HG02763 (cell line): ENCODE data around the gene PDE4D.

Experiments used
- ATAC-seq: cut with Tn5 transposase; IDR thresholded peaks from one replicate; pipeline ENCODE4 v1.9.1; 2021; ENCODE audit warnings: mild to moderate bottlenecking, moderate library complexity; ENCODE audit not compliant: unreplicated experiment

PDE4D gene

DNA sequence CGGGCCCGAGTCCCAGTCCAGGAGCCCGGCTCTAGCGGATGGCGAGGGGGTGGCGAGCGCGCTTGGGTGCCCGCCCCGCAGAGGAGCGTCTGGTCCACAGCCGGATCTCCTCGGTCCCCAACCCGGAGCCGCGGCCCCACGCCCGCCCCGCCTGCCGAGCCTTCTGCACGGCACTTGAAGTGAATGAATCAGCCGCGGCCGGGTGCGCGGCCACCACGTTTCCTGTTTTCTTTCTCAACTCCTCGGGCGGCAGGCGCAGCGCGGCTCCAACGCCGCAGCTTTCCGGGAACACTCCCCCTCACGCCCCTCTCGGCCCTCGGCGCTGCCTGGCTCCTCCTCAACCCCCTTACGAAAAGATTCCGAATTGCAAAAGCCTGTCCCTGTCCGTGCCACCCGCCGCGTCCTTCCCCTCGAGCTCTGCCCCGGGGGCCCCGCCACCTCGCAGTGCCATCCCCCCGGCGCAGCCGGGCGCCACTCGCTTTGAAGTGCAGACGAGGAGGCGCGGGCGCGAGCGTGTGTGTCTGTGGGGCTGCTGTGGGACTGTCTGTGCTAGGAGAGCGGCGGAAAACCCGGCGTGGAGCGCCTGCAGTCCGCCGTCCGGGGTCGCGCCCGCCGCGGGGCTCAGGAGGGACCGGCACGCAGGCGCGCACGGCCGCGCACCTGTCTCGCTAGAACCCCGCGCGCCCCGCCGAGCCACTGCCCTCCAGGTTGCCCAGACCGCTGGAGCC lies 854.1 kb downstream of the PDE4D start:
- peak; percentile 68 for ATAC-seq

DNA sequence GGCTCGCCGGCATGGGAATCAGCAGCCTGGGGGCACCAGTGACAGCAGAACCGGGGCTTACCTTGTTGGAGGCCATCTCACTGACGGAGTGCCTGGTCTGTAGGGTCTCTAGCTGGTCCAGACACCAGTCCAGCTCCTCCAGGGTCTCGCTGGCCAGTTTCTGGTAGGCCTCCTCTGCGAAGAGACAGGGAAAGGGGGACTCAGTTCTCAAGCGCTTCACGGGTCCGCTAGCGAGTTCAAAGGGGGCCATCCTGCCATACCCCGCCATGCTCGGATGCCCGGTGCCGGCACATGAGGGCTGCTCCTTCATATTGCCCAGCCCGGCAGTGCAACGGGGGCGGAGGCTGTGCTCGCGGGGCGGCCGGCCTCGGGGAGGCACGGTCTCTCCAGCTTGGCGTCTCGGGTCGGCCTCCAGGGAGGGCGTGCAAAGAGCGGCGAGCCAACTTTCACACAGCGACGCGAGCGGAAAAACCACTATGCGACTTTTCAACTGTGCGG lies 854.7 kb downstream of the PDE4D start:
- no peak for ATAC-seq

DNA sequence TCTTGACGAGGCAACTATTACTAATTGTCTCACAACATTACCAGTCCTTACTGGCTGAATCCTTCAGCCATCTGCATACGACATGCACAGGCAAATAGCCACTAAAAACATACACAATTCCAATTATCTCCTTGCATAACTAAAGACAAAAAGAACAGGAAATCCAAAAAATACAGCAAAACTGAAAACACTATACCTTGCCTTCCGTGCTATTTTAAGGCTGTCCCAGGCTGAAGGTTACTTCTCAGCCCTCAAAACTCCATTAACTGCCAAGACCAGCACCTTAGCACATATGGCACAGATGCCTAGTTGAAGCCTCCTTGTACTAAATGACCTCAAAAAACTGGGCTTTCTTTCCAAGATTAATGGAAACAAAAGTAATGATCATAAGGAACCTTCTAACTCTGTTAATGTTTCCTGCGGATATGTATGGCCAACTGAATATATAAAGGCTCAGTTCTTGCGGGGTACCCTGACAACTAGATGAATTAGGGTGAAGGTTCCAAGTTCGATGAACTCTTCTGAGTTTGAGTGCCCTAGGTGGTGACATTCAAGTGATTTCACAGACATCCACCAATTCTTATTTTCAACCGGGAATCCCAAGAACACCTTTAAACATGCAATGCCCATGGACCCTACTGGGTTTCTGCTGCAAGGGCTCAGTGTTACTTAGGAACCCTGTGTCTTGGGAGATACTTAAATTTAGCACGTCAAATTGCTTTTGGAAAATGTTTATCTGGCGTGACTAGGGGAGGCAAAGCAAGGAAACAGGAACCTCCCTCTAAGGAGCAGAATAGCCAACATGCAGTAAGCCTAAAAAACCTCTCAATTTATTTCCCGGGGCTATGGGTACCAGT lies 855.4 kb downstream of the PDE4D start:
- no peak for ATAC-seq

DNA sequence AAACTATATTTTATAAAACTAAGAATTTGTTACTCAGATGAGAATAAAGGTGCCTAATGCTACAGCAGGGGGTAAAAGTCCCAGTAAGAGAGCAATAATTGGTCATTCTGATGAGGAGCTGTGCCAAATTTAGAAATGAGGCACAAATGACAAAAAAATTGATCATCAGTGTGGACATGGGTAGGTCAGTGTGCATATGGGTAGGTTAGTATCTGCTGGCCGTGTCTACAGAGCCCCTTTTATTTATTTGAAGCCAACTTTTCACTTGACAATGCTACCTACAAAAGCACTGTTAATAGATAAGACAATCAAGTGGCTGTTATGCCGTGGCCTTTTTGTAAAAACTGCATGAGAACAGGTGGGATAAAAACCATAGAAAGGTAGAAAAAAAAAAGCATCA lies 856.1 kb downstream of the PDE4D start:
- no peak for ATAC-seq

DNA sequence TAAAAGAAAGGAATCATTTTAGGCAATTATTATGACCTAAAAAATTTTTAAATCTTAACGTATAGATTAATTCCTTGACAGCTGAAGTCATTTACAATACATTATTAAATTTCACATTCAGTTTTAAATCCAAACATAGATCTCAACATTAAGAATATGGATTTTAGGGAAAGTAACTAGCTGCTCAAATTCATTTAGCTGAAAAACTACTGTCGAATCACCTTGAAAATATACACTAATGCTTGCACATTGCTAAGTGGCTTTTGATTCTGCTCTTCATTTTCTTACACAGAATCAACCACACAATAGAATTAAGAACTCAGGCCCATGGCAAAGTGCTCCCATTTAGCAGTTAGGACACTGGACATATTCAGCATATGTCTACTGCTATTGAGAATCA lies 856.5 kb downstream of the PDE4D start:
- no peak for ATAC-seq

DNA sequence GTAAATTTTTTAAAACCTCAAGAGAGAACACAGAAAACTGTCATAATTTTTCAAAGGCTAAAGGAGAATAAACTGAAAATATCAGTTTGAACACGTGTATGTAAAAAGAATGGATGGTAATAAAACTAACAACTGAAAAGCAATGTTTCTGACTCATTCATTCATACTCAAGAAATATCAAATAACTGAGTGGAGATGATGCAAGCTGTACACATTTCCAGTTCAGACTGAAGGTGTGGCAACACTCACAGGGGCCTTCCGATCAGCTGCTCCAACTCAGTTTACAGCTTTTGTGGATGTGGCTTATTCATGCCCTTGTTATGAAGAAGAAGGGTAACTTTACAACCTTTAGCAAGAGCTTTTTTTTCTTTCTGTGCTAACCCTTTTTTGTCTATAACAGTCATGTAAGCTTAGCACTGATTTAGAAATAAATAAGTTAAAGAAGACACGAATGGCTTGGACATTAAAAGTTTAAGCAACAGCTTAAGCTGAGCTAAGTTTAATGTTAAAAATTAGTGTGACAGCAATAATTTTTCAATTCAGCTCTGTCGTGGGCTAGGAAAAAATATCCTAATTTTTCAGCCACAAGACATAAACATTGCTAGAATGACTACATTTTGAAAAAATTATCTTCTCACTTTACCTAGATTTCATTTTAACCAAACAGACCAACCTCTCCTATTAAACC lies 857.1 kb downstream of the PDE4D start:
- ATAC-seq: no peak

DNA sequence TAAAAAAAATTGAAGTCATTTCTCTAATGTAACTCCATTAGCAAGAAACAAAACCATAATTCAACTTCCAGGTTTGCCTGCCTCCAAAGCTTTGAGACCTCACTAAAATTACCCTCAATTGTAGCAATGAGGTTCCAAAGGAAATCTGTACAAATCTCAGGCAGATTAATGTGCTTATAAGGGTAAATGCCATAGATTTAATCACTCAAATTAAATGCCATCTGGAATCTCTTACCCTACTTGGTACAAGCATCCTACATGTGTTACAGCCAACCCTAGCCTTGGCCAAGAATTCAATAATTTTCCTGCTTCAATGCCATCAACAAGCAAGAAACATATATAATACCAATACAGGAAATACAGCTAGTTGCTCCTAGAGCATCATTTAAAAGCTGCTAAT lies 857.8 kb downstream of the PDE4D start:
- ATAC-seq: no peak

DNA sequence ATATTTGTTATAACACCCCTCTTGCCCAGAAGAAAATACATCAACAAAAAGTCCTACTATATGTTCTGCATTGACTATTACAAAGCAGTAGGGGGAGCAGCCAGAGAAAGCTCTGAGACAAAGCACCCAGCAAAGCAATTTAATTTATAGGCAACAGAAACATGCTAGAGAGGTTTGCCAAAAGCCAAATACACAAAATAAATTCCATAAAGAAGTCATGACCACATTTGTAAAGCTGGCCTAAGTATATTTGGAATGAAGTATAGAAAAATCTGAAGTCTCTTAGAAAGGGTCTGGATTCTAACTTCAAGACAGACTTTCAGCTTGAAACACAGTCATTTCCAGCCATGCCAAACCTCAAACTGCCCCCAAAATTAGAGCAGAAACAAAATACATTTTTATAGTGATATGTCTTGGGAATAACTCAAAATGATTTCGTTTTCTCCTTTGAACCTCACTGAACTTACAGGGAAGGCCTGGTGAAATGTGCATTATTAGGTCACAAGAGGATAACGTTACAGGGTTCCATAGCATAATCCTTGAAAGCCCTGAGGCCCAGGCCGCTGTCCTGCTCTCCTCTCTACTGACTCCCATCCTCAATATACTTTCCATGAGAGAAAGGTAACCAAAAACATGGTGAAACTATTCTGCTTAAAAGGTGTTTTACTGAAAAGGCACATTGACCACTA lies 858.9 kb downstream of the PDE4D start:
- no peak for ATAC-seq

DNA sequence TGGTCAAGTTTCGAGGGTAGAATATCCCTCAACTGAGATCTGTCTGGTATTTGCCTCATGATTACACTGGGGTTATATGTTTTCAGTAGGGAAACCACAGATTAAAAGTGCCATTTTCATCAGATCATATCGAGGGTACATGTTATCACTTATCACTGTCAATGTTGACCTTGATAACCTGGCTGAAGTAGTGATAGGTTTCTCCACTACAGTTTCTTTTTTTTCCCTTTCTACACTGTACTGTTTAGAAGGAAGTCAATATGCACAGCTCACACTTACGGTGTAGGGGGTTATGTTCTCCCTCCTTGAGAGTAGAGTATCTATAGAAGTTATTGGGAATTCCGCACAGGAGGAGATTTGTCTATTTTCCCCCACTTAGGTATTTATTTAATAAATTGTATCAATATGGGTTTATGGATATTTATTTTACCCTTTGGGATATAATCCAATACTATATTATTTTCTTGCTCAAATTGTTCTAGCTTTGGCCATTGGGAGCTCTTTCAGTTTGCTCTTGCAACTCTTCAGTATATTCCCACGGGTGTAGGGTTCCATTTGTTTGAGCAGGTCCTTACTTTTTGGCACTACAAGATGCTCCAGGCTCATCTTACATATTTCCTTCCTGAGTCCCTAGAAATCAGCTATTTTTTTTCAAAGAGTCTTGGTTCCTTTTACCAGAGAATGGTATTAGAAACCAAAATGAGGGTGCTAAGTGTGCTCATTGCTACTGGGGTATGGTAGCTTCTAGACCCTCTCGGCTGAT lies 866.2 kb downstream of the PDE4D start:
- no peak for ATAC-seq

DNA sequence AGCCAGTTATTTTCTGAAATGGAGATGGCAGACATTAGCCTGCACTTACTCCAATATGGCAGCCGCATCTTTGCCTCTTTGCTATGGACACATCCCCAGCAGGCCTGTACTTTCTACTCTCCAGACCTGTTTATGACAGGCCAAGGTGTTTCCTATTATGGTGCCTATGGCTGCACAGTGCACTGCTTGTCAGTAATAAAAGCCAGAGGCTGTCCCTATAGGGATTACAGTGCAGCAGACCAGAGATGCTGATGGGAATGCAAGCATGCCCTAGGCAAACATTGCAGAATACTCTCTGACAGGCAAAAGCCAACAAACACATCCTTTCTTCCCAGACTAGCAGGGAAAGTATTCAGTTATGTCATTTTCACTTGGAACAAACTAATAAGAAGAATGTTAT lies 867.8 kb downstream of the PDE4D start:
- no peak for ATAC-seq

DNA sequence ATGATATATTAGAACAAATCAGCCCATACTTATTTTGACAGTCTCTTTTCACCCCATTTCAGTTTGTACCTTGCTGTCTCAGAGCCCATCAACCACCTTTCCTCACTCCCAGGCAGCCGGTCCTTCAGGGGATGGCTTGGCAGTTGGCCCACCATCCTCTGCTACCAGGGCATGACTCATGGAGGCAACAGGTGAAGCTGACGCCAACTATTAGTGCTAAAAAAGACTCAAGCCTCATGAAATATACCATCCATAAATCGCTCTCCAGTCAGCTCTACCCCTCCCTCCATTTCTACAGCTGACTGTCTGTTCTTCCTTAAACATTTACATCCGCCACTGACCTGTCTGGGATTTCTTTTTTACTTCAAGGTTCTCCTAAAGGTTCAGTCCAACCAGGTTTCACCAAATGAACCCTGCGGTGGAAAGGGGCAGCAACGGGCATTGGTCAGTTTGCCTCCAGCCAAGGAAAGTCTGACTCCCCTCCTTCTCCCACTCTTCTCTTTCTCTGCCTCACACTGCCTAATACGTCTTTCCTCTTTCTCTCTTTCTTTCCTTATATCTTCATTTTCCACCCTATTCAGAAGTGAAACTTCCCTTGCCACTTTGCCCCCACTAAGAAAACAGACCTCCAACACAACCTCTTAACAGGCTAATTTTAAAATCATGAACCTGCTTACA lies 871.5 kb downstream of the PDE4D start:
- ATAC-seq: no peak

DNA sequence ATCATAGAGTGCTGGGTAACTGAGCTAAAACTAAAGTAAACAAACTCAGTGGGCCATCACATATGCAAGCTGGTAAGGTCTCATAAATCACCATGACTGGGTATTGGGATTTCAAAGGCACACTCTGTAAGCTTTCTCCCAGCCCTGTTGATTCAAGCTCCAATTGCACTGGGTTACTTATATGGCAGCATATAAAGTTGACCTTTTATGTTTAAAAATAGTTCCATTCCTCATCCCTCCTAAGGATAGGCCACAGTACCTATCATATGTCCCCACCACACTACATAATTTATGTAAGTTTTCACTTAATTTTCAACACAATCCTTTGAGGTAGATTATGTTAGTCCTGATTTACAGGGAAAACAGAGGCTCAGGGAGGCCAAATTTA lies 872.2 kb downstream of the PDE4D start:
- ATAC-seq: no peak

DNA sequence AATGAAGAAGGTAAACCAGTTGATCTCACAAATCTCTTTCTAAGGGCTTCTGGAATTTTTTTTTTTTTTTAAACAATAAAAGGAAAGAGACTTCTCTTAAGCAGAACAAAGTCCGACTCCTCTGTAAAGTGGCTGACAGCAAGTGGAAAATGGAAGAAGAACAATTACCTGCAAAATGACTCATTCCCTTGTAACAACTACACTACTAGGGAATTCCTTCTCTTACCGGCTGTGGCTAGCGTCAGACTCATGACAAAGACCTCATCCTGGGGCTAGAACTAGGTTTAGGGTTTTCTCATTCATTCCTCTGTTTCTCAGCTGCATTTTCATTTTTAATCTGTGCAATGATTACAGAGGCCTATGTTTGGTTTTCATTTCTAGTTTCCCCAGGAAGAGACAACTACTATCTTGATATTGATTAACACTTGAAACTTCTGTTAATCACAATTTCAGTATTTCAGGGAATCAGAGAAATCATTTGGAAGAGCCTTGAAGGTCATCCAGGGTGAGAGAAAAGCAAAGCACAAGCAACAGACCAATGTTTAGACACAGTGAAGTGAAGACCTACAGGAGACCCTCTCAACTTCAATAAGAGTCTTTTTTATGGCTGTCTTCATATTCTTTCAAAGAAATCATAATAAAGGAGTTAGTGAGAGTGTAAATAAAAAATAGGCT lies 872.8 kb downstream of the PDE4D start:
- no peak for ATAC-seq

DNA sequence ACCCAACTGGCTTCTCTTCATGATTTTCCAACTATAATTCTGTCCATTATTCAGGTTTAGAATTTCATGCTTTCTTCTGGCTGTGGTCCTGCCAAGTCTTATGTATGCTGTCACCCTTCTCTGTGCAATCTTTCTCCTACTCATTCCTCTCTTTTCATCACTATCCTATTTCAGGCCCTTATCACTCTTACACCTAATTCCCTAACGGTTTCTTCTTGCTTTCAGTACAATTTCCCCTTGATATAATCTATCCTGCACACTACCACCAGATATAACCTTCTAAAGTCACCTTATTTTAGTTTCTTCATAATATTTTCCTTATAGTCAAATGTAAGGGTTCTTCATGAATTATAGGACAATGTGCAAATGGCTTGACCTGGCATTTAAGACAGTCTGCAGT lies 874.4 kb downstream of the PDE4D start:
- ATAC-seq: no peak

DNA sequence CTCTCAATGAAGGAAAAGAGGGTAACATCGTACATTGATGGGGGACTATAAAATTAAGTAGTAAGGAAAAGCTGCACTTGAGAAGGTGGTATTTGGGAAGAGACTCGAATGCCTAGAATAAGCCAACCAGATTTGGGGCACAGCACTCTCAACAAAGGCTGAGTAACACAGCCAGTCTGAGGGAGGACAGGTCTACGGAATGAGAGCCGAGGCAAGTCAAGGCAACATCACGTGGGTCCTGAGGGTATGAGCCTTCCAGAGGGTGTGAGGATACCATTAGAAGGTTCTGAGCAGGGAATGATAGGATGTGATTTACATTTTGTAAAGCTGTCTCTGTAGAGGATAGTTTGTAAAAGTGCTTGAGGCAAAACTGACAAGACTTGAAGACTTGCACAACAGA lies 876.6 kb downstream of the PDE4D start:
- no peak for ATAC-seq

DNA sequence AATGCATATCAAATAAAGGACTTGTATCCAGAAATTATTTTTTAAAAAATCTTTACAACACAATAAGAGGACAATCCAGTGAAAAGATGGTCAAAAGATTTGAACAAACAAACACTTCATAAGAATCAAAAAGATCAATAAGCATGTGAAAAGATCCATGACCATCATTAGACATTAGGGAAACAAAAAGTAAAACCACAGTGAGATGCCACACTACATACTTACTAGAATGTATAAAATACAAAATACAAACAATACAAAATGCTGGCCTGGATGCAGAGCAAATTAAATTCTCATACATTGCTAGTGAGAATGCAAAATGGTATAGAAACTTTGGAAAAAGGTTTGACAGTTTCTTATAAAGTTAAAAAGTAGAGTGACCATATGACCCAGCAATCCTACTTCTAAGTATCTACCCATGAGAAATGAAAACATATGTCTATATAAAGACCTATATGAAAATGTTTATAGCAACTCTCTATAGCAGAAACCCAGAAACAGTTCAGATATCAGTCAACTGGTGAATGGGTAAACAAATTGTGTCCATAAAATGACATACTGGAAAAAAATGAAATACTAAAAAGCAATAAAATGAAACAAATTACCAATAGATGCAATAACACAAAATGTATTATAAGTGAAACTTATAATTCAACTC lies 884.6 kb downstream of the PDE4D start:
- ATAC-seq: no peak

DNA sequence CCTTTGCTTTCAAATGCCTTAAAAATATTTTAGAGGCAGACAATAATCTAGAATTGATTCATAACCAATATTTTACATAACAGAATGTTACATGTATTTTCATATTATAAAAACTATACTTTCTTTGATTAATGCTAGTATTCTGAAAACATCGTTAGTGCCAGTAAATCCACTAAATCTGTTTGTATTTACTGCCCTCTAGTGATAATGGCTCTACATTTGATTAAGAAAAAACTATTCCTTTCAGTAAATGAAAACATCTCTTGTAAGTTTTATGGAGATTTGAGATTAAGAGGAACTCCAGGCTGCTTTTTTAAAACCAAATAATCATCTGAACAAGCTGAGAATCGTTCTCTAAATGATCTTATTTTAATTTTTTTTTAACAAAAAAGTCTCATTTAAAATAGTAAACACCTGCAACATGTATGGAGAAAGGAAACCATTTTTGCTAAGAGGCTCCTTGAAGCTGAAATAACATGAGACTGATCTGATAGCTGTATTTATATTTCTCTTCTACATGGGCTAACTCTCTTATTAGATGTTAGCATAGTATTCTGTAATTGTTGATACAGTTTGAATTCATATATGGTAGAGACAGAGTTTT lies 886.0 kb downstream of the PDE4D start:
- ATAC-seq: no peak
